HepG2 (cell line): ENCODE data around the gene F9.

ENCODE experiments used
- EZH2 ChIP-seq: conservative IDR thresholded peaks from 2 replicates; pipeline ENCODE4 v1.6.1; 2012; ENCODE audit warnings: mild to moderate bottlenecking, low read depth, low read length, moderate library complexity
- SRSF1 ChIP-seq: fragments of 200-400 bp; formaldehyde crosslinking; optimal IDR thresholded peaks from 2 replicates; pipeline ENCODE3; 2017; ENCODE audit warnings: mild to moderate bottlenecking, low read depth, low read length, moderate library complexity
- ZNF713 ChIP-seq: sonication (generic); formaldehyde crosslinking; IDR thresholded peaks from 2 replicates; pipeline ENCODE4 v1.4.0; 2020; ENCODE audit warnings: mild to moderate bottlenecking, missing genetic modification reagents
- TF ChIP-seq, protein P1 (sequence below): sonication (generic); formaldehyde crosslinking; IDR thresholded peaks from 2 replicates; pipeline ENCODE4 v1.4.0; 2020; ENCODE audit warnings: mild to moderate bottlenecking, missing genetic modification reagents
- TF ChIP-seq, protein P2 (sequence below): sonication (generic); formaldehyde crosslinking; IDR thresholded peaks from 2 replicates; pipeline ENCODE4 v1.4.0; 2020; ENCODE audit warnings: mild to moderate bottlenecking, missing genetic modification reagents

DNA sequence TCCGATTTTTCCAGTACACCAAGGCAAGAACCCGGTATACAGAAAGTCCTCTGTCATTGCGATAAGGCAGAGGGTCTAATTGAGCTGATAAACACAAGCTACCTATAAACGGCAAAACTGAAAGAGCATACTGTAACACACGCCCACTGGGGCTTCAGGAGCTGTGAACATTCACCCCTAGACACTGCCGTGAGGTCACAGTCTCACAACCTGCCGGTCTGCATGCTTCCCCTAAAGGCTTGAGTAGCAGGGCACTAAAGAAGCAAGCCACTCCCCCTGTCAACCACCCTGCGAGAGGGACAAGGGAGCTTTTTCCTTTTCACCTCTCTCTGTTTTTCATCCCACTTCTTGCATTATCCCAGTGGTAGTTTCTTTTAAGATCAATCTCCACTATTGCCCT, 22.4 kb upstream of the F9 start:
- TF ChIP-seq, protein P1, sequence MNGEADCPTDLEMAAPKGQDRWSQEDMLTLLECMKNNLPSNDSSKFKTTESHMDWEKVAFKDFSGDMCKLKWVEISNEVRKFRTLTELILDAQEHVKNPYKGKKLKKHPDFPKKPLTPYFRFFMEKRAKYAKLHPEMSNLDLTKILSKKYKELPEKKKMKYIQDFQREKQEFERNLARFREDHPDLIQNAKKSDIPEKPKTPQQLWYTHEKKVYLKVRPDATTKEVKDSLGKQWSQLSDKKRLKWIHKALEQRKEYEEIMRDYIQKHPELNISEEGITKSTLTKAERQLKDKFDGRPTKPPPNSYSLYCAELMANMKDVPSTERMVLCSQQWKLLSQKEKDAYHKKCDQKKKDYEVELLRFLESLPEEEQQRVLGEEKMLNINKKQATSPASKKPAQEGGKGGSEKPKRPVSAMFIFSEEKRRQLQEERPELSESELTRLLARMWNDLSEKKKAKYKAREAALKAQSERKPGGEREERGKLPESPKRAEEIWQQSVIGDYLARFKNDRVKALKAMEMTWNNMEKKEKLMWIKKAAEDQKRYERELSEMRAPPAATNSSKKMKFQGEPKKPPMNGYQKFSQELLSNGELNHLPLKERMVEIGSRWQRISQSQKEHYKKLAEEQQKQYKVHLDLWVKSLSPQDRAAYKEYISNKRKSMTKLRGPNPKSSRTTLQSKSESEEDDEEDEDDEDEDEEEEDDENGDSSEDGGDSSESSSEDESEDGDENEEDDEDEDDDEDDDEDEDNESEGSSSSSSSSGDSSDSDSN (CRISPR knock-in tag): no peak
- no peak for TF ChIP-seq ZNF713
- TF ChIP-seq, protein P2, sequence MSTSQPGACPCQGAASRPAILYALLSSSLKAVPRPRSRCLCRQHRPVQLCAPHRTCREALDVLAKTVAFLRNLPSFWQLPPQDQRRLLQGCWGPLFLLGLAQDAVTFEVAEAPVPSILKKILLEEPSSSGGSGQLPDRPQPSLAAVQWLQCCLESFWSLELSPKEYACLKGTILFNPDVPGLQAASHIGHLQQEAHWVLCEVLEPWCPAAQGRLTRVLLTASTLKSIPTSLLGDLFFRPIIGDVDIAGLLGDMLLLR: no peak
- TF ChIP-seq SRSF1: no peak
- no peak for TF ChIP-seq EZH2
